HEK293 (cell line): Measurements from ENCODE around the gene CREBRF.

Source experiments
- BCL11A ChIP-seq: fragments of 450-650 bp; formaldehyde crosslinking; IDR thresholded peaks from 2 replicates; pipeline ENCODE4 v1.5.1; 2016; ENCODE audit warnings: low read depth, missing biosample characterization, missing genetic modification characterization
- FEZF1 ChIP-seq: fragments of 450-650 bp; formaldehyde crosslinking; IDR thresholded peaks from 2 replicates; pipeline ENCODE4 v1.5.1; 2016; ENCODE audit warnings: missing biosample characterization, missing genetic modification characterization
- GLI4 ChIP-seq: fragments of 450-650 bp; formaldehyde crosslinking; IDR thresholded peaks from 2 replicates; pipeline ENCODE4 v1.5.1; 2016; ENCODE audit warnings: missing biosample characterization, missing genetic modification characterization
- PRDM1 ChIP-seq: fragments of 450-650 bp; formaldehyde crosslinking; IDR thresholded peaks from 2 replicates; pipeline ENCODE4; 2016; ENCODE audit warnings: missing biosample characterization, missing genetic modification characterization
- SETDB1 ChIP-seq: IDR thresholded peaks from one replicate; pipeline ENCODE4 v1.6.1; 2017; ENCODE audit warnings: mild to moderate bottlenecking, low read length, moderate library complexity, mixed read lengths; ENCODE audit not compliant: insufficient read length
- SP3 ChIP-seq: fragments of 450-650 bp; formaldehyde crosslinking; IDR thresholded peaks from 2 replicates; pipeline ENCODE4 v1.5.1; 2016; ENCODE audit warnings: missing biosample characterization, missing genetic modification characterization
- SP7 ChIP-seq: fragments of 450-650 bp; formaldehyde crosslinking; IDR thresholded peaks from 2 replicates; pipeline ENCODE4 v1.5.1; 2016; ENCODE audit warnings: missing biosample characterization, missing genetic modification characterization
- YY1 ChIP-seq: fragments of 450-650 bp; formaldehyde crosslinking; IDR thresholded peaks from 2 replicates; pipeline ENCODE4 v1.5.1; 2018; ENCODE audit warnings: missing biosample characterization, missing genetic modification characterization
- ZBTB1 ChIP-seq: fragments of 450-650 bp; formaldehyde crosslinking; IDR thresholded peaks from 2 replicates; pipeline ENCODE4 v1.5.1; 2016; ENCODE audit warnings: missing biosample characterization, missing genetic modification characterization
- ZFP3 ChIP-seq: fragments of 450-650 bp; formaldehyde crosslinking; IDR thresholded peaks from 2 replicates; pipeline ENCODE4 v1.5.1; 2016; ENCODE audit warnings: low read depth, missing biosample characterization, missing genetic modification characterization
- ZFP37 ChIP-seq: fragments of 450-650 bp; formaldehyde crosslinking; IDR thresholded peaks from 2 replicates; pipeline ENCODE4 v1.5.1; 2016; ENCODE audit warnings: missing biosample characterization, missing genetic modification characterization
- ZNF121 ChIP-seq: fragments of 450-650 bp; formaldehyde crosslinking; IDR thresholded peaks from 2 replicates; pipeline ENCODE4 v1.5.1; 2016; ENCODE audit warnings: missing biosample characterization, missing genetic modification characterization
- ZNF19 ChIP-seq: fragments of 450-650 bp; formaldehyde crosslinking; IDR thresholded peaks from 2 replicates; pipeline ENCODE4; 2016; ENCODE audit warnings: missing biosample characterization, missing genetic modification characterization, low read depth
- ZNF2 ChIP-seq: fragments of 450-650 bp; formaldehyde crosslinking; IDR thresholded peaks from 2 replicates; pipeline ENCODE4 v1.5.1; 2016; ENCODE audit warnings: missing biosample characterization, missing genetic modification characterization
- ZNF202 ChIP-seq: fragments of 450-650 bp; formaldehyde crosslinking; IDR thresholded peaks from 2 replicates; pipeline ENCODE4 v1.5.1; 2016; ENCODE audit warnings: missing biosample characterization, missing genetic modification characterization, borderline replicate concordance
- ZNF214 ChIP-seq: fragments of 450-650 bp; formaldehyde crosslinking; IDR thresholded peaks from 2 replicates; pipeline ENCODE4 v1.5.1; 2017; ENCODE audit warnings: missing biosample characterization, mild to moderate bottlenecking, missing genetic modification characterization, borderline replicate concordance
- ZNF221 ChIP-seq: fragments of 450-650 bp; formaldehyde crosslinking; IDR thresholded peaks from 2 replicates; pipeline ENCODE4 v1.5.1; 2017; ENCODE audit warnings: missing biosample characterization, missing genetic modification characterization, borderline replicate concordance
- ZNF248 ChIP-seq: fragments of 450-650 bp; formaldehyde crosslinking; IDR thresholded peaks from 2 replicates; pipeline ENCODE4 v1.5.1; 2017; ENCODE audit warnings: missing biosample characterization, missing genetic modification characterization
- ZNF302 ChIP-seq: fragments of 450-650 bp; formaldehyde crosslinking; IDR thresholded peaks from 2 replicates; pipeline ENCODE4 v1.5.1; 2016; ENCODE audit warnings: missing biosample characterization, missing genetic modification characterization, low read depth
- ZNF341 ChIP-seq: fragments of 450-650 bp; formaldehyde crosslinking; IDR thresholded peaks from 2 replicates; pipeline ENCODE4; 2016; ENCODE audit warnings: low read depth, missing biosample characterization, missing genetic modification characterization
- ZNF350 ChIP-seq: fragments of 450-650 bp; formaldehyde crosslinking; IDR thresholded peaks from 2 replicates; pipeline ENCODE4 v1.5.0; 2017; ENCODE audit warnings: missing biosample characterization, mild to moderate bottlenecking, missing genetic modification characterization
- ZNF398 ChIP-seq: fragments of 450-650 bp; formaldehyde crosslinking; IDR thresholded peaks from 2 replicates; pipeline ENCODE4 v1.5.1; 2017; ENCODE audit warnings: missing biosample characterization, missing genetic modification characterization
- ZNF514 ChIP-seq: fragments of 450-650 bp; formaldehyde crosslinking; IDR thresholded peaks from 2 replicates; pipeline ENCODE4 v1.5.1; 2016; ENCODE audit warnings: missing biosample characterization, missing genetic modification characterization
- ZNF530 ChIP-seq: fragments of 450-650 bp; formaldehyde crosslinking; IDR thresholded peaks from 2 replicates; pipeline ENCODE4 v1.5.1; 2016; ENCODE audit warnings: low read depth, missing biosample characterization, missing genetic modification characterization
- ZNF561 ChIP-seq: fragments of 450-650 bp; IDR thresholded peaks from 2 replicates; pipeline ENCODE4 v1.5.1; 2018; ENCODE audit warnings: missing biosample characterization, missing genetic modification characterization, borderline replicate concordance
- ZNF600 ChIP-seq: fragments of 450-650 bp; formaldehyde crosslinking; IDR thresholded peaks from 2 replicates; pipeline ENCODE4 v1.5.1; 2016; ENCODE audit warnings: missing biosample characterization, missing genetic modification characterization
- ZNF610 ChIP-seq: fragments of 450-650 bp; formaldehyde crosslinking; IDR thresholded peaks from 2 replicates; pipeline ENCODE4 v1.5.1; 2016; ENCODE audit warnings: missing biosample characterization, missing genetic modification characterization, borderline replicate concordance
- ZNF624 ChIP-seq: fragments of 450-650 bp; formaldehyde crosslinking; IDR thresholded peaks from 2 replicates; pipeline ENCODE4 v1.5.1; 2017; ENCODE audit warnings: missing biosample characterization, missing genetic modification characterization
- ZNF776 ChIP-seq: fragments of 450-650 bp; formaldehyde crosslinking; IDR thresholded peaks from 2 replicates; pipeline ENCODE4 v1.5.0; 2017; ENCODE audit warnings: missing biosample characterization, missing genetic modification characterization, borderline replicate concordance
- ZNF777 ChIP-seq: fragments of 450-650 bp; formaldehyde crosslinking; IDR thresholded peaks from 2 replicates; pipeline ENCODE4 v1.5.1; 2017; ENCODE audit warnings: missing biosample characterization, missing genetic modification characterization, borderline replicate concordance
- ZNF837 ChIP-seq: fragments of 450-650 bp; formaldehyde crosslinking; IDR thresholded peaks from 2 replicates; pipeline ENCODE4 v1.5.1; 2016; ENCODE audit warnings: missing biosample characterization, missing genetic modification characterization
- ZSCAN16 ChIP-seq: fragments of 450-650 bp; formaldehyde crosslinking; IDR thresholded peaks from 2 replicates; pipeline ENCODE4 v1.5.1; 2016; ENCODE audit warnings: missing biosample characterization, missing genetic modification characterization
- ZSCAN4 ChIP-seq: fragments of 450-650 bp; formaldehyde crosslinking; IDR thresholded peaks from 2 replicates; pipeline ENCODE4 v1.5.1; 2017; ENCODE audit warnings: missing biosample characterization, missing genetic modification characterization
- ZXDB ChIP-seq: fragments of 450-650 bp; formaldehyde crosslinking; IDR thresholded peaks from 2 replicates; pipeline ENCODE4 v1.5.1; 2016; ENCODE audit warnings: missing biosample characterization, missing genetic modification characterization
- TF ChIP-seq, protein P1 (sequence below): fragments of 450-650 bp; formaldehyde crosslinking; IDR thresholded peaks from 2 replicates; pipeline ENCODE4 v1.5.1; 2016; ENCODE audit warnings: missing biosample characterization, missing genetic modification characterization
- TF ChIP-seq, protein P2 (sequence below): fragments of 450-650 bp; formaldehyde crosslinking; IDR thresholded peaks from 2 replicates; pipeline ENCODE4 v1.5.1; 2016; ENCODE audit warnings: missing biosample characterization, missing genetic modification characterization

The CREBRF gene

DNA sequence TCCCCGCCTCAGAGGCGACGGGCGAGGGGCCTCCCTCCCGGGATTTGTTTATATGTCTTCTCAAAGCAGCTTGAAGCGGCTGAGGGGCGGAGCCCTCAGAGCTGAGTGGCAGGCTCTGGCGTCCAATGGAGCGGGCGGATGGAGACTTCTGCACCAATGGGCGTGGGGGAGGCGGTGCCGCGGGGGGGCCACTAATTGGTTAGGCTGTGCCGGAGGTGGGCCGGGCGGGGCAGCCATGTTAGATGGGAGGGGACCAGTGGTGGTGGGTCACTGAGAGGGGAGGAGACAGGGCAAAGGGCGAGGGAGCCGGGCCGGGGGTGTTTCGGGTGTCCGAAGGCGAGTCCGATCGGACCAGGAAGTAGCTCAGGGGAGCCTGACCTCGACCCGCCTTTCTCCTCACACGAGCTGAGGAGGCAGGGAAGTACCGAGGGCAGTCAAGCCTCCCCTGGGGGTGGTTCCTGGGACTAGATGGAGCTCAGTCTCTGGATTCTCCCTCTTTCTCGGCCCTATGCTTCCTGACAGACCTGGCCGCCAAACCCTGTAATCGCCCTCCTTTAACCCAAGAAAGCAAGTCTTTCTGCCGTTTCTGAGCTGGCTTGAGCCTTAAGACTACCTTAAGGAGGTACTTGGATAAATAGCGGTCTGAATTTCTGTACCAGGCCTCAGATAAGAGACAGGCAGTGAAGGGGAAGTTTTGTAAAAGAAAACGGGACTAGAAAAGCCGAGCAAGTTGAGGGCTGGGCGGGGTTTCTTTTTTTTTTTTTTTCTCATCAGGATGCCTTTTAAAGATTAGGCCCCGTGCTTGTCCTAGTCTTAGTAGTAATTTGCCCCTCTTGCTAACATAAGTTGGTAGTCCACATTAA, 1.1 kb downstream of the CREBRF start (continued):
- TF ChIP-seq ZNF19 (tag by site-specific recombination) (no peak), ZXDB (tag by site-specific recombination) (peak; percentile 80), BCL11A (peak; percentile 93), ZNF248 (tag by site-specific recombination) (no peak), ZNF341 (tag by site-specific recombination) (peak; percentile 67), ZNF624 (no peak), ZBTB1 (tag by site-specific recombination) (no peak), PRDM1 (peak; percentile 76), ZNF302 (tag by site-specific recombination) (no peak), ZSCAN16 (tag by site-specific recombination) (no peak), ZNF398 (tag by site-specific recombination) (peak; percentile 6; the same call in 1 of the 2 replicates), FEZF1 (tag by site-specific recombination) (no peak), ZNF776 (tag by site-specific recombination) (no peak), ZNF610 (no peak), ZNF202 (no peak), ZNF777 (no peak), ZNF514 (no peak), YY1 (peak; percentile 88), ZNF530 (no peak), ZNF214 (tag by site-specific recombination) (no peak), GLI4 (no peak), ZNF2 (tag by site-specific recombination) (0 out of 2 replicates have a peak, but pooled peaks have one; percentile 34), ZNF350 (no peak), ZFP37 (tag by site-specific recombination) (0 out of 2 replicates have a peak, but pooled peaks have one; percentile 41), ZSCAN4 (tag by site-specific recombination) (no peak), SP7 (tag by site-specific recombination) (peak; percentile 66), SETDB1 (no peak), ZNF600 (no peak), ZNF221 (tag by site-specific recombination) (no peak), ZNF121 (tag by site-specific recombination) (no peak), ZFP3 (tag by site-specific recombination) (no peak), SP3 (tag by site-specific recombination) (peak; percentile 99), ZNF561 (0 out of 2 replicates have a peak, but pooled peaks have one; percentile 66), ZNF837 (no peak)
- TF ChIP-seq, protein P1, sequence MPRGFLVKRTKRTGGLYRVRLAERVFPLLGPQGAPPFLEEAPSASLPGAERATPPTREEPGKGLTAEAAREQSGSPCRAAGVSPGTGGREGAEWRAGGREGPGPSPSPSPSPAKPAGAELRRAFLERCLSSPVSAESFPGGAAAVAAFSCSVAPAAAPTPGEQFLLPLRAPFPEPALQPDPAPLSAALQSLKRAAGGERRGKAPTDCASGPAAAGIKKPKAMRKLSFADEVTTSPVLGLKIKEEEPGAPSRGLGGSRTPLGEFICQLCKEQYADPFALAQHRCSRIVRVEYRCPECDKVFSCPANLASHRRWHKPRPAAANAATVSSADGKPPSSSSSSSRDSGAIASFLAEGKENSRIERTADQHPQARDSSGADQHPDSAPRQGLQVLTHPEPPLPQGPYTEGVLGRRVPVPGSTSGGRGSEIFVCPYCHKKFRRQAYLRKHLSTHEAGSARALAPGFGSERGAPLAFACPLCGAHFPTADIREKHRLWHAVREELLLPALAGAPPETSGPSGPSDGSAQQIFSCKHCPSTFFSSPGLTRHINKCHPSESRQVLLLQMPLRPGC: no peak
- TF ChIP-seq, protein P2, sequence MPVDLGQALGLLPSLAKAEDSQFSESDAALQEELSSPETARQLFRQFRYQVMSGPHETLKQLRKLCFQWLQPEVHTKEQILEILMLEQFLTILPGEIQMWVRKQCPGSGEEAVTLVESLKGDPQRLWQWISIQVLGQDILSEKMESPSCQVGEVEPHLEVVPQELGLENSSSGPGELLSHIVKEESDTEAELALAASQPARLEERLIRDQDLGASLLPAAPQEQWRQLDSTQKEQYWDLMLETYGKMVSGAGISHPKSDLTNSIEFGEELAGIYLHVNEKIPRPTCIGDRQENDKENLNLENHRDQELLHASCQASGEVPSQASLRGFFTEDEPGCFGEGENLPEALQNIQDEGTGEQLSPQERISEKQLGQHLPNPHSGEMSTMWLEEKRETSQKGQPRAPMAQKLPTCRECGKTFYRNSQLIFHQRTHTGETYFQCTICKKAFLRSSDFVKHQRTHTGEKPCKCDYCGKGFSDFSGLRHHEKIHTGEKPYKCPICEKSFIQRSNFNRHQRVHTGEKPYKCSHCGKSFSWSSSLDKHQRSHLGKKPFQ (tag by site-specific recombination): no peak
